Tibial nerve (tissue), 4 donors: ENCODE data around the gene SEL1L3. TPM values are rescaled to one million over a fixed set of nuclear protein-coding genes. Genes with fewer than 3 reads are reported as not detected.
A peak's percentile ranks its signal among the peaks of the same experiment; 100 is the strongest.
"Not testable (repeated sequence)": the region's sequence is repeated elsewhere in the genome, so short reads cannot be mapped to it uniquely, and the experiment has no call there.

ENCODE experiments used
- DNase-seq, 2 donors: peaks; one replicate each; pipeline ENCODE4 v3.0.0-alpha.2; 2019; ENCODE audit warnings: low spot score in 2 of 2
- H3K27ac ChIP-seq, 4 donors: fragments of 200-600 bp; sonication (generic) in 3 of 4; one replicate each; pipeline ENCODE4 v1.5.1; 2017 to 2019; ENCODE audit warnings: mild to moderate bottlenecking in 1 of 4
- H3K27me3 ChIP-seq, 2 donors: fragments of 200-600 bp; sonication (generic) in 1 of 2; one replicate each; pipeline versions ENCODE4 v1.5.1 to v1.6.0; 2017 to 2019
- H3K36me3 ChIP-seq, 3 donors: fragments of 200-600 bp; sonication (generic); one replicate each; pipeline ENCODE4 v1.5.1; 2018 to 2019
- H3K4me1 ChIP-seq, 4 donors: fragments of 200-600 bp; sonication (generic) in 3 of 4; one replicate each; pipeline ENCODE4 v1.5.1; 2017 to 2019
- H3K4me3 ChIP-seq, 4 donors: fragments of 200-600 bp; sonication (generic) in 3 of 4; one replicate each; pipeline ENCODE4 v1.5.1; 2017 to 2019; ENCODE audit warnings: mild to moderate bottlenecking in 1 of 4, moderate library complexity in 1 of 4
- H3K9me3 ChIP-seq, 4 donors: fragments of 200-600 bp; sonication (generic) in 3 of 4; one replicate each; pipeline ENCODE4 v1.5.1; 2017 to 2019
- EP300 ChIP-seq, 2 donors: sonication (generic); formaldehyde crosslinking; IDR thresholded peaks; one replicate each; pipeline ENCODE4 v1.6.1; 2017; ENCODE audit warnings: antibody characterized with exemption in 2 of 2, mild to moderate bottlenecking in 1 of 2
- POLR2A ChIP-seq, 2 donors: fragments of 450-650 bp; IDR thresholded peaks; one replicate each; pipeline ENCODE4 v1.6.1; 2017; ENCODE audit warnings: antibody characterized with exemption in 2 of 2, mild to moderate bottlenecking in 2 of 2, moderate library complexity in 2 of 2
- WGBS, 2 donors: methylation state at CpG; one replicate each; pipeline ENCODE4 v1.1.5; 2018; 5-methylcytosine and 5-hydroxymethylcytosine counted together
- total RNA-seq, 4 donors: library from RNA; depleted of rRNA; stranded (reverse); fragments of >200 nt; gene quantifications; one replicate each; pipeline ENCODE4 v1.1.0, GENCODE V29; 2016
- TF ChIP-seq, protein P1 (sequence below), 5 experiments: fragments of 200-600 bp in 3 of 5; fragments of 450-650 bp in 2 of 5; sonication (generic) in 3 of 5; IDR thresholded peaks; one replicate each; pipeline ENCODE4 v1.5.1; 2016 to 2019; ENCODE audit warnings: antibody characterized with exemption in 5 of 5, mild to moderate bottlenecking in 3 of 5, moderate library complexity in 2 of 5

SEL1L3 gene
- 10 to 100 TPM in 2 of 4 donors, 1 to 10 TPM in 2; 8.7 to 19.0 (median 11.1) TPM for total RNA-seq

DNA sequence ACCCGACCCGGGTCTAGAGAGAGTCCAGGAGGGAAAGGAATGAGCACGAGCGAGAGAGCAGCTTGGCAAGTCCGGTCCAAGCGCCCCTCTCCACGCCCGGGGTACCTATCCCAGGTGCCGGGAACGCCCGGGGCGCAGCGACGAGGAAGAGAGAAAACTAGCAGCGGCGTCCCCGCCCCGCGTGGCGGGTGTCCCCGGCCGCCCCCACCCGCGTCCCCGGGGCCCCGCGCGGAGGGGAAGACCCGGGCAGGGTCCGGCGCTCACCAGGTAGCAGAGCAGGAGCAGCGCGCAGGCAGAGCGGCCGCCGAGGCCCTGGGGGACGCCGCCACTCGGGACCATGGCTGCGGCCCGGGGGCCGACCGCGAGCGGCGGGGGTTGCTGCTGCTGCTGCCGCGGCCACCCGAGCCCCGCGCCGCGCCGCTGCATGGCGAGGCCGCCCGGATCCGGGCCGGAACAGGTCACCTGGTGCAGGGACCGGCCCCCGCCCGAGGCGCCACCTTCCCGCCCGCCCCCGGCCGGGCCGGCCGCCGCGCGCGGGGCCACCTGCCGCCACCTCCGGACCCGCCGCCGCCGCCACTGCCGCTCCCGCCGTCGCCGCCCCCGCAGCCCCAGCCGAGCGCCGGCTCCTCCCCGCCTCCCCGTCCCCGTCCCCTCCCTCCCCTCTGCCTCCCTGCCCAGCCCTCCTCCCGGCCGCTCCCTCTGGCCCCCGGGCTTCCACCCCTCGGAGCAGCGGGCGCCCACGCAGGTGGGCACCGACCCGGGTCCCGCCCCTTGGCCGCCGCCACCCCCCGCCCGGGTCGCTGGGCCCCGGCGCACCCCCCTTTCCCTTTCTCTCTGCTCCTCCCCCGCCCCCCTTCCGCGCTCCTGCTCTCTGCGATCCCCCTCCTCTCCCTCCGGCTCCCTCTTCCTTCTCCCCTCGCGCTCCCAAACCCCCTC, at the start of gene SEL1L3:
Gene SEL1L3, minus strand, starts transcription at position 578 of the 936 bp plus-strand sequence. Its CDS starts 152 bp downstream, at position 426.
- no peak for DNase-seq
- no peaks in the 10 kb centered on the region for H3K9me3 ChIP-seq
- peak within 1 kb of the TSS; percentile 4 to 81 (median 72) for H3K27ac ChIP-seq
- TF ChIP-seq, protein P1, sequence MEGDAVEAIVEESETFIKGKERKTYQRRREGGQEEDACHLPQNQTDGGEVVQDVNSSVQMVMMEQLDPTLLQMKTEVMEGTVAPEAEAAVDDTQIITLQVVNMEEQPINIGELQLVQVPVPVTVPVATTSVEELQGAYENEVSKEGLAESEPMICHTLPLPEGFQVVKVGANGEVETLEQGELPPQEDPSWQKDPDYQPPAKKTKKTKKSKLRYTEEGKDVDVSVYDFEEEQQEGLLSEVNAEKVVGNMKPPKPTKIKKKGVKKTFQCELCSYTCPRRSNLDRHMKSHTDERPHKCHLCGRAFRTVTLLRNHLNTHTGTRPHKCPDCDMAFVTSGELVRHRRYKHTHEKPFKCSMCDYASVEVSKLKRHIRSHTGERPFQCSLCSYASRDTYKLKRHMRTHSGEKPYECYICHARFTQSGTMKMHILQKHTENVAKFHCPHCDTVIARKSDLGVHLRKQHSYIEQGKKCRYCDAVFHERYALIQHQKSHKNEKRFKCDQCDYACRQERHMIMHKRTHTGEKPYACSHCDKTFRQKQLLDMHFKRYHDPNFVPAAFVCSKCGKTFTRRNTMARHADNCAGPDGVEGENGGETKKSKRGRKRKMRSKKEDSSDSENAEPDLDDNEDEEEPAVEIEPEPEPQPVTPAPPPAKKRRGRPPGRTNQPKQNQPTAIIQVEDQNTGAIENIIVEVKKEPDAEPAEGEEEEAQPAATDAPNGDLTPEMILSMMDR (IDR thresholded peaks at IDR 0.05): no peak
- no peak for TF ChIP-seq POLR2A (IDR thresholded peaks at IDR 0.05)
- TF ChIP-seq EP300 (IDR thresholded peaks at IDR 0.05): no peak
- 1 to 6% methylated on average over 7 to 30 of the region's 115 CpGs for WGBS, 2 donors
- H3K4me1 ChIP-seq: peaks cover 0 to 22% (median 12%) of the 10 kb centered on the region in 4 donors
- H3K27me3 ChIP-seq: peaks cover 0 to 4% of the 10 kb centered on the region in 2 donors
- no peaks in the 10 kb centered on the region for H3K36me3 ChIP-seq
- peak within 1 kb of the TSS; percentile 53 to 80 (median 68) for H3K4me3 ChIP-seq

- Histone ChIP-seq H3K4me3 (no peak overlapping the region), H3K36me3 (no peaks in the 10 kb centered on the region), H3K4me1 (peaks cover 0 to 27% (median 0%) of the 10 kb centered on the region in 4 donors), H3K27ac (no peak overlapping the region), H3K27me3 (no peaks in the 10 kb centered on the region), H3K9me3 (no peaks in the 10 kb centered on the region)
- WGBS, 2 donors: 69 to 86% methylated on average over 6 of the region's 6 CpGs
- no peak for DNase-seq
- no peak for TF ChIP-seq EP300 (IDR thresholded peaks at IDR 0.05)
- TF ChIP-seq, protein P1 (IDR thresholded peaks at IDR 0.05): no peak
- TF ChIP-seq POLR2A (IDR thresholded peaks at IDR 0.05): no peak
These were observed 48.6 kb upstream of the SEL1L3 start for GRCh38 chr4:25911356-25911755.

- Histone ChIP-seq H3K4me3 (no peak overlapping the region), H3K27ac (peak overlapping the region in 2 of 4 donors; percentile 22 to 73), H3K27me3 (no peaks in the 10 kb centered on the region), H3K9me3 (no peaks in the 10 kb centered on the region), H3K4me1 (peaks cover 0 to 8% (median 2%) of the 10 kb centered on the region in 4 donors), H3K36me3 (no peaks in the 10 kb centered on the region)
- DNase-seq: no peak
- whole genome bisulfite sequencing, 2 donors: 23 to 25% methylated on average over 5 of the region's 5 CpGs
- TF ChIP-seq, protein P1 (IDR thresholded peaks at IDR 0.05): no peak
- TF ChIP-seq POLR2A (IDR thresholded peaks at IDR 0.05) (no peak), EP300 (IDR thresholded peaks at IDR 0.05) (no peak)
These were observed 45.7 kb upstream of the SEL1L3 start for GRCh38 chr4:25908491-25908901.

GRCh38 chr4:25906113-25906512, 43.3 kb upstream of the SEL1L3 start:
- DNase-seq, H3K9me3 ChIP-seq, H3K36me3 ChIP-seq, H3K4me1 ChIP-seq, H3K4me3 ChIP-seq, H3K27me3 ChIP-seq, H3K27ac ChIP-seq: not testable (repeated sequence)
- 94 to 96% methylated on average over 11 of the region's 11 CpGs for WGBS, 2 donors

DNA sequence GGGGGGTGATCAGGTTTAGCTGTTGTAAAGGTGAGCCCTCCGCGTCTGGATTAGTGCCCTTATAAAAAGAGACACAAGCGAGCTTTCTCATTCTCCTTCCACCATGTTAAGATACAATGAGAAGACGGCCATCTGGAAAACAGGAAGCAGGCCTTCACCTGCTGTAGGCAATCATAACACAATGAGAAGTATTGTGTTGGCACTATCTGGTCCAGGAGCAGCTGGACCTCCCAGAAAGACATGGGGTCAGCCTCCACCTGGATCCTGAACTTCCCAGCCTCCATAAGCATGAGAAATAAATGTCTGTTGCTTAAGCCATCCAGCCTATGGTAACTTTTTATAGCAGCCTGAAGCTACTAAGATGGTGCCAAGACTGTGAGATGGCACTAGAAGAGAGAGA, 42.6 kb upstream of the SEL1L3 start:
- Histone ChIP-seq H3K36me3 (no peaks in the 10 kb centered on the region), H3K4me1 (peaks cover 0 to 3% (median 0%) of the 10 kb centered on the region in 4 donors), H3K27ac (no peak overlapping the region), H3K9me3 (no peaks in the 10 kb centered on the region), H3K4me3 (no peak overlapping the region), H3K27me3 (no peaks in the 10 kb centered on the region)
- 96% methylated on average over 4 of the region's 4 CpGs for WGBS, 2 donors
- TF ChIP-seq, protein P1 (IDR thresholded peaks at IDR 0.05): no peak
- TF ChIP-seq POLR2A (IDR thresholded peaks at IDR 0.05) (no peak), EP300 (IDR thresholded peaks at IDR 0.05) (no peak)
- no peak for DNase-seq
